Measurements from ENCODE around the gene CHID1.

Gene CHID1

GRCh38 chr11:842370-843002, 68.1 kb downstream of the CHID1 start, which contains the start of the genes POLR2L and TSPAN4:
POLR2L (minus strand) TSS chr11:842529; CDS start chr11:842508, 21 bp downstream.
TSPAN4 (plus strand) TSS chr11:842852; CDS start chr11:850305, 7,453 bp downstream.
- Histone ChIP-seq H3K9me2 (replicated peaks; ENCODE audit: control insufficient read depth, low read length) (no peaks in the 10 kb centered on the region), H3K36me3 (ENCODE audit: control insufficient read depth, low read length) (peaks cover 41% of the 10 kb centered on the region), H3K27ac (ENCODE audit: low read depth, low read length) (peak within 1 kb of the TSS; percentile 61), H3K4me1 (ENCODE audit: control insufficient read depth, low read length) (peaks cover 27% of the 10 kb centered on the region), H4K20me1 (ENCODE audit: control insufficient read depth, insufficient read depth, low read depth, low read length) (peaks cover 14% of the 10 kb centered on the region), H3K9me3 (ENCODE audit: control insufficient read depth, insufficient read depth, low read length) (no peaks in the 10 kb centered on the region), H3K79me2 (ENCODE audit: control insufficient read depth, low read length) (peaks cover 25% of the 10 kb centered on the region), H3K4me3 (ENCODE audit: low read length) (peak within 1 kb of the TSS; percentile 92), H3K4me2 (ENCODE audit: low read length) (peak within 1 kb of the TSS; percentile 90), H3F3A (ENCODE audit: control insufficient read depth, insufficient read depth) (no peaks in the 10 kb centered on the region), H3K27me3 (ENCODE audit: control insufficient read depth, low read length) (peaks cover 14% of the 10 kb centered on the region)
- TF ChIP-seq, protein P1, sequence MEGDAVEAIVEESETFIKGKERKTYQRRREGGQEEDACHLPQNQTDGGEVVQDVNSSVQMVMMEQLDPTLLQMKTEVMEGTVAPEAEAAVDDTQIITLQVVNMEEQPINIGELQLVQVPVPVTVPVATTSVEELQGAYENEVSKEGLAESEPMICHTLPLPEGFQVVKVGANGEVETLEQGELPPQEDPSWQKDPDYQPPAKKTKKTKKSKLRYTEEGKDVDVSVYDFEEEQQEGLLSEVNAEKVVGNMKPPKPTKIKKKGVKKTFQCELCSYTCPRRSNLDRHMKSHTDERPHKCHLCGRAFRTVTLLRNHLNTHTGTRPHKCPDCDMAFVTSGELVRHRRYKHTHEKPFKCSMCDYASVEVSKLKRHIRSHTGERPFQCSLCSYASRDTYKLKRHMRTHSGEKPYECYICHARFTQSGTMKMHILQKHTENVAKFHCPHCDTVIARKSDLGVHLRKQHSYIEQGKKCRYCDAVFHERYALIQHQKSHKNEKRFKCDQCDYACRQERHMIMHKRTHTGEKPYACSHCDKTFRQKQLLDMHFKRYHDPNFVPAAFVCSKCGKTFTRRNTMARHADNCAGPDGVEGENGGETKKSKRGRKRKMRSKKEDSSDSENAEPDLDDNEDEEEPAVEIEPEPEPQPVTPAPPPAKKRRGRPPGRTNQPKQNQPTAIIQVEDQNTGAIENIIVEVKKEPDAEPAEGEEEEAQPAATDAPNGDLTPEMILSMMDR (IDR thresholded peaks at IDR 0.05; ENCODE audit: low read depth, low read length, poor library complexity, severe bottlenecking), result no peak
- TF ChIP-seq EZH2phosphoT487 (IDR thresholded peaks at IDR 0.05; ENCODE audit: borderline replicate concordance, low read length), result no peak

GRCh38 chr11:841981-842369, 68.6 kb downstream of the CHID1 start:
- H3K36me3 ChIP-seq (ENCODE audit: control insufficient read depth, low read length), result peaks cover 41% of the 10 kb centered on the region
- TF ChIP-seq, protein P1 (IDR thresholded peaks at IDR 0.05; ENCODE audit: low read depth, low read length, poor library complexity, severe bottlenecking), result no peak
- TF ChIP-seq EZH2phosphoT487 (IDR thresholded peaks at IDR 0.05; ENCODE audit: borderline replicate concordance, low read length), result no peak
- H3K27ac ChIP-seq (ENCODE audit: low read depth, low read length), result peak overlapping the region; percentile 61
- peaks cover 14% of the 10 kb centered on the region for H4K20me1 ChIP-seq (ENCODE audit: control insufficient read depth, insufficient read depth, low read depth, low read length)
- H3K4me2 ChIP-seq (ENCODE audit: low read length), result peak overlapping the region; percentile 90
- H3K9me3 ChIP-seq (ENCODE audit: control insufficient read depth, insufficient read depth, low read length), result no peaks in the 10 kb centered on the region
- H3K27me3 ChIP-seq (ENCODE audit: control insufficient read depth, low read length), result peaks cover 12% of the 10 kb centered on the region
- peak overlapping the region; percentile 92 for H3K4me3 ChIP-seq (ENCODE audit: low read length)
- peaks cover 27% of the 10 kb centered on the region for H3K4me1 ChIP-seq (ENCODE audit: control insufficient read depth, low read length)
- H3F3A ChIP-seq (ENCODE audit: control insufficient read depth, insufficient read depth), result no peaks in the 10 kb centered on the region
- H3K79me2 ChIP-seq (ENCODE audit: control insufficient read depth, low read length), result peaks cover 25% of the 10 kb centered on the region
- H3K9me2 ChIP-seq (replicated peaks; ENCODE audit: control insufficient read depth, low read length), result no peaks in the 10 kb centered on the region

DNA sequence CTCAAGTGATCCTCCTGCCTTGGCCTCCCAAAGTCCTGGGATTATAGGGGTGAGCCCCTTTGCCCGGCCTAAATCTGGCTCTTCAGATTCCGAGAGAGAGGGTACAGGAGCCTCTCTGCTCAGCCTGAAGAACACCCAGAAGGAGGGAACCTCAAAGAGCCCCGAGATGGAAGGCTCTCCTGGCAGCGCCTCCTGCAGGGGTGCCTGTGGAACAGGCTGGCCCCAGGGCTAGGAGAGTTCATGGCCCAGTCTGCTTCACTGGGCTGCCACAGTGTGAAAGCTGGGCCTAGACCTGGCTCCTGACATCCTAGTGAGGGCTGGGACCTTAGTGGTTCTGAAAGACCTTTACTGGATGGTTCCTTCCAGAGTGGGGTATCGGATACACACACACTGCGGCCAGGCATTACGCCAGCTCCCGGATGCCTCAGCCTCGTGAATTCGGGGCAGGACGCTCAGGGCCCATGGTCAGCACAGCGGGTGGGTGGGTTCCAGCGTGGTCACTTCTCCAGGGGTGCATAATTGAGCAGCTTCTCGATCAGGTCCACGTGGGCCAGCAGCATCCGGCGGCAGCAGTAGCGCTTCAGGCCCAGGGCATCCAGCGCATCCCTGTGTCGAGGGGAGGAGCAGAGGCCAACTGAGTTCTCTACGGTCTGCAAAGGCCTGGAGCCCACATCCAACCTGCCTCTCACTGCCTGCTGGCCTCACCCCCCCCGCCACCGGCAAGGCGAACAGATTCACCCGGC, 70.6 kb downstream of the CHID1 start:
- H3K27me3 ChIP-seq (ENCODE audit: control insufficient read depth, low read length), result peaks cover 12% of the 10 kb centered on the region
- no peaks in the 10 kb centered on the region for H3F3A ChIP-seq (ENCODE audit: control insufficient read depth, insufficient read depth)
- peaks cover 25% of the 10 kb centered on the region for H3K79me2 ChIP-seq (ENCODE audit: control insufficient read depth, low read length)
- peaks cover 27% of the 10 kb centered on the region for H3K4me1 ChIP-seq (ENCODE audit: control insufficient read depth, low read length)
- H3K4me2 ChIP-seq (ENCODE audit: low read length), result peak overlapping the region; percentile 90
- H4K20me1 ChIP-seq (ENCODE audit: control insufficient read depth, insufficient read depth, low read depth, low read length), result peaks cover 14% of the 10 kb centered on the region
- peaks cover 41% of the 10 kb centered on the region for H3K36me3 ChIP-seq (ENCODE audit: control insufficient read depth, low read length)
- H3K9me3 ChIP-seq (ENCODE audit: control insufficient read depth, insufficient read depth, low read length), result no peaks in the 10 kb centered on the region
- no peak overlapping the region for H3K27ac ChIP-seq (ENCODE audit: low read depth, low read length)
- no peaks in the 10 kb centered on the region for H3K9me2 ChIP-seq (replicated peaks; ENCODE audit: control insufficient read depth, low read length)
- no peak for TF ChIP-seq EZH2phosphoT487 (IDR thresholded peaks at IDR 0.05; ENCODE audit: borderline replicate concordance, low read length)
- TF ChIP-seq, protein P1 (IDR thresholded peaks at IDR 0.05; ENCODE audit: low read depth, low read length, poor library complexity, severe bottlenecking), result peak; percentile 50
- peak overlapping the region; percentile 92; the same call in 1 of the 2 replicates for H3K4me3 ChIP-seq (ENCODE audit: low read length)
